ENCODE measurements around the gene NPY2R.

The NPY2R gene, protein sequence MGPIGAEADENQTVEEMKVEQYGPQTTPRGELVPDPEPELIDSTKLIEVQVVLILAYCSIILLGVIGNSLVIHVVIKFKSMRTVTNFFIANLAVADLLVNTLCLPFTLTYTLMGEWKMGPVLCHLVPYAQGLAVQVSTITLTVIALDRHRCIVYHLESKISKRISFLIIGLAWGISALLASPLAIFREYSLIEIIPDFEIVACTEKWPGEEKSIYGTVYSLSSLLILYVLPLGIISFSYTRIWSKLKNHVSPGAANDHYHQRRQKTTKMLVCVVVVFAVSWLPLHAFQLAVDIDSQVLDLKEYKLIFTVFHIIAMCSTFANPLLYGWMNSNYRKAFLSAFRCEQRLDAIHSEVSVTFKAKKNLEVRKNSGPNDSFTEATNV

DNA sequence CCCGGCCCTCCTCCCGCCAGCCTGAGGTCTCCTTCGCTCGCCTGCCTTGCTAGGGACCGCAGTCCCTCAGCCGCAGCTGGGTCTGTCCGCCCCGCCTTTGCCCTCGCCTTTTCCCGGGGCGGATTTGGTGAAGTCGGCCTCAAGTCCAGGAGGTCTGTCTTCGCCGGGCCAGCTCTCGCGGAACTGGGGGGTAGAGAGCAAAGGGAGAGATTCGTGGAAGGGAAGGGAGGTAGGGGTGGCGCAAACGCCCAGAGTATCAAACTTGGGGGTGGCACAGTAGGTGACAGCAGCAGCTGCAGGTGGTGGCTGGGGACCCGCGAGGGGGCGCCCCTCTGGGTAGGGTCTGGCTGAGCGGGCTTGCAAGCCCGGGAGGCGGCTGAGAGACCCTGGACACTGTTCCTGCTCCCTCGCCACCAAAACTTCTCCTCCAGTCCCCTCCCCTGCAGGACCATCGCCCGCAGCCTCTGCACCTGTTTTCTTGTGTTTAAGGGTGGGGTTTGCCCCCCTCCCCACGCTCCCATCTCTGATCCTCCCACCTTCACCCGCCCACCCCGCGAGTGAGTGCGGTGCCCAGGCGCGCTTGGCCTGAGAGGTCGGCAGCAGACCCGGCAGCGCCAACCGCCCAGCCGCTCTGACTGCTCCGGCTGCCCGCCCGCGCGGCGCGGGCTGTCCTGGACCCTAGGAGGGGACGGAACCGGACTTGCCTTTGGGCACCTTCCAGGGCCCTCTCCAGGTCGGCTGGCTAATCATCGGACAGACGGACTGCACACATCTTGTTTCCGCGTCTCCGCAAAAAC lies at the start of gene NPY2R:
Gene NPY2R (plus strand): TSS at position 379 of the 797 bp plus-strand sequence. CDS start 5,304 bp downstream, outside the sequence.
- no peak for DNase-seq

- no peak for DNase-seq
These were observed 47.1 kb upstream of the NPY2R start for GRCh38 chr4:155161357-155161756.

GRCh38 chr4:155164718-155165117 lies 43.7 kb upstream of the NPY2R start:
- no peak for DNase-seq

GRCh38 chr4:155170569-155170968 lies 37.9 kb upstream of the NPY2R start:
- DNase-seq, result no peak

GRCh38 chr4:155173371-155173770 lies 35.1 kb upstream of the NPY2R start:
- DNase-seq, result no peak

DNA sequence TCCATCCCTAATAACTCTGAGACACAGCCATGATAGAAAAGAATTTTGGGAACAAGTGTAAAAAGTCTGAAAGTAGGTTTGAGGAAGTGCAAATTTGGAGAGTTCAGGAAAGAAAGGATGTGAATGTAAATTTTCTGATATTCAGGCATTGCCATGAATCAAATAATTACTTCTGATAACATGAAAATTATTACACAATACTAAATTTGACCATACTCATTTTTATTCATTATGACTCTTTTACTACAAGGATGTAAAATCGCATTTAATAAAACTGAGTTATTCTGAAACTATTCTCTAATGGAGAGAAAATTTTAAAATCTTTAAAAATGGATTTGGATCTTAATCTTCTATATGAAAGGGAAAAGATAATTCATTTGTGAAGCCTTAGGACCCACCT lies 33.8 kb upstream of the NPY2R start:
- no peak for DNase-seq

GRCh38 chr4:155179216-155179615 lies 29.2 kb upstream of the NPY2R start:
- DNase-seq, result no peak

GRCh38 chr4:155186972-155187371 lies 21.5 kb upstream of the NPY2R start:
- DNase-seq, result no peak

DNA sequence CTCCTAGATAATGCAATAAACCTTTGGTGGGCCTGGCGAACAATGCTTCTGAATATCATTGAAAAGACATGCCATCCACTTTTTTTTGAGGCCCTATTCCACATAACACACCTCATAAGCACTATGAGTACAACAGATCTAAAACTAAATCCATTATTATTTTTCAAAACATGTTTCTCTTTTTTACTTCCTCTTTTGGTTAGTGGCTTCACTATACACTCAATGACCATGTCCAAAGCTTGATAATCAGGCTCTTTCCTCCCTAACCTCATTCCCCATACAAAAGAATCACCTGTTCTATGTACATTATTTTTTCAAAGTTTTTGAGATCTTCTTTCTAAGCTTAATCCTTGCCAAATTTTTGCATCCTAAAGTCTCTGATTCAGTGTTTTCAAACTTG lies 20.4 kb upstream of the NPY2R start:
- DNase-seq, result no peak

DNA sequence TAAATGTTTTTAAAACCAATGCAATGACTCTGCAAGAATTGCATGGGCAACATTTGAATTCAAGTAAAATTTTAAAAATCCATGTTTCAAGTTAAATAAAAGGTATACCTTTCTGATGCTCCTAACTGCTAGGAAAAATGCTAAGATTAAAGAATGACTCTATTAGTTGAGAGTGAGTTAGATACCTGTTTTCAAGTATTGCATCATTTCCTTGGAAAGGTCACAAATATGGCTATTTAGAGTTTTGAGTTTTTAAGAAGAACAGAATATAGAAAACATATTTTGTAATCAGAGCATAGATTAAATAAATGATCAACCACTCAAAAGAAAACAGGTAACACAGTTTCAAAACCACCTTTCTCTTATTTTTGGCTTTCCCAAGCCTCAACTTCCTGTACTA lies 18.3 kb upstream of the NPY2R start:
- DNase-seq, result no peak

DNA sequence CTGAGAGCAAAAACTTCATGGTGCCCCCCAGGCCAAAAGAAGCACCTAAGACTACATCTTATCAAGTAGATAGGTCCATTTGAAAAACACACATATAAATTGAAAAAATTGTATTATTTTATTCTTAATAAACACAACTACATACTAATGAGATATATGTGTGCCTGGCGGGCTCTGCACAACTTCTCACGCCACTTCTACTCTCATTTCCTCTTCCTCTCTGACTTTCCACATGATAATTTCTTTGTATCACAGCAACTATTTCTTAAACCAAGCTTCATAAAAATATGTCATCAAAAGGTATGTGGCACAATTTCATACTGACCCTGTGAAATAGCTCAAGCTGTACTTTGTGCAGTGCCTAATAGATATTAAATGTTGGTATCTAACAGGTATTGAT lies 10.7 kb upstream of the NPY2R start:
- DNase-seq, result no peak

DNA sequence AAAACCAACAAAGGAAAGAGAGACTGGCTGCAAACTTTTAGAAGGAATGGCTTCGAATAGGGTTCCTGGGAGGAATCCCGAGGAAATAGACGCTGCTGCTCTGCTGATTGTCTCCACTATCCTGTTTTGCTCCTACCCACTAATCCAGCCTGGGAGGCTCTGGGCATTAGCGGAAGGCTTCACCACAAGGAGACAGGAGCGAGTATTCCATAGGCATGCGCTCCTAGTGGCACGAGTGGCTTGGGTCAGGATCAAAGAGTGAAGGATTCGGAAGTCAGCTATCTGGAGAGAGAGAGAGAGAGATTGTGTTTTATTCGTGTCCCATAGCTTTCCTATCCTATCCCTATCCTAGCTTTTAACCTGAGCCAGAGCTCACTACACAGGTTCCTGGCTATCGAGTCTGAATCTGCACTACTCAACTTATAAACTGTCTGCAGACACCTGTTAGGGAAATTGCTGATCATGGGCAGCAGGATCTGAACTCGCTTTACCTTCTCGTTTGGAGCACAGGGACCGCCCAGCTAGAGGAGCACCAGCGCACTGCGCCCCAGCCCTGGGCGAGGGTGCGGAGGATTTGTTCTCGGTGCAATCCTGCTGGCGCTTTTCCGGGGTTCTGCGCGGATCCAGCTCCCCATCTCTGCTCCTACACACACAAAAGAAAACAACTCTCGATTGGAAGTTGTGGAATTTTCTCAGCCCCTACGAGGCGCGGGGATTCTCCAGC lies 740 bp upstream of the NPY2R start:
- DNase-seq, result no peak

DNA sequence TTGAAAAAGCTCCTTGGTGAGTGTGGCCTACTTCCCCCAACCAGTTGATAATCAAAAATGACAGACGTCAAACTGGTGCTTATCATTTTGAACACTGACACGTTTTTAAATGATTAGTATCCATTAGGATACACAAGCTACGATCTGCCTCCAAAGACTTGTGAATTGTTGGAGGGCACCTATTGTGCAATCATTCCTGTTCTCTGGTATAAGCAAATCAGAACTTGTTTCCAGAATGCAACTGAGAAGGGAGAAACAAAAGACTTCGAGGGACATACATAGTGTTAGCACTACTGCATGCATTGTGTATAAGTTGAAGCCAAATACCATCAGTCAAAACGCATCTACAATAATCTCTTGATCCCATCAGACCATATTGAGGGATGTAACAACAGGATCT lies 11.6 kb downstream of the NPY2R start:
- DNase-seq, result no peak

DNA sequence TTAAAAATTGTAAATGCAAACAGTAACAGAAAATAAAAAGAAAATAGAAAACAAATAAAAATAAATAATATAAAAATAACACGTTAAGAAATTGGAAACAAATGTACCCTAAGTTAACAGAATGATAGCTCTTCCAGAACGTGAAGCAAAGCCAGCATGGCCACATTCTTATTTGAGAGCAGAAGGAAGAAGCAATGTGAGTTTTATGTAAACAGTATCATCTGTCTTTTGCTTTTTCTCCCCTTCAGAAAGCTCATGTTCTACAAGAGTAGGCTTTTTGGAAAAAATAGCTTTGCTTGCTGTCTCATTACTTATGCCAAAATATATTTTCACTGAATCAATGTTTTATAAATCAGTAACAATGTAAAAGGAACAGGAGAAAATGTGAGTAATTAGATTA lies 18.7 kb downstream of the NPY2R start:
- DNase-seq, result no peak

- no peak for DNase-seq
These were observed 20.3 kb downstream of the NPY2R start for GRCh38 chr4:155228713-155229112.

GRCh38 chr4:155232432-155232831 lies 24.0 kb downstream of the NPY2R start:
- no peak for DNase-seq

- no peak for DNase-seq
These were observed 25.8 kb downstream of the NPY2R start for GRCh38 chr4:155234206-155234605.

- DNase-seq, result no peak
These were observed 29.1 kb downstream of the NPY2R start for GRCh38 chr4:155237567-155237966.

DNA sequence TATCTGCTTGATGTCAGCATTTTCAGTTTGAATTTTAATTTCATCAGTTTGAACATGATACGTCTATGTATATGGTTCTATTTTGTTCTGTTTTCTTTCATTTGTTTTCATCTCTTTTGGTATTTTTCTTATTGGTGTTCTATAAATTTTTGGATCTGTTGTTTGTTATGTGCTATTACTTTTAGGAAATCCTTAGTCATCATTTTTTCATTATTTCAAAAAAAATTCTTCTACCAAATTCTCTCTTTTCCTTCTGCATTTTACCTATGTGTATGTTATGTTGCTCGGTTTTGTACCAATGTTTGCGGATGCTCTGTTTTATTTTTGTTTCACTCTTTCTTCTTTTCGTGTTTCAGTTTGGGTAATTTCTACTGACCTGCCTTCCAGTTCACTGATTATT lies 32.8 kb downstream of the NPY2R start:
- no peak for DNase-seq

- DNase-seq, result no peak
These were observed 33.2 kb downstream of the NPY2R start for GRCh38 chr4:155241664-155242063.

- DNase-seq, result no peak
These were observed 36.7 kb downstream of the NPY2R start for GRCh38 chr4:155245105-155245504.

- no peak for DNase-seq
These were observed 39.8 kb downstream of the NPY2R start for GRCh38 chr4:155248002-155248896.
